Epithelial cell of proximal tubule (primary cell): ENCODE data around the gene RALGPS2. TPM values are rescaled to one million over a fixed set of nuclear protein-coding genes. Genes with fewer than 3 reads are reported as not detected.

Experiments used
- DNase-seq: peaks from one replicate; pipeline ENCODE4 v3.0.0-alpha.2; 2011; ENCODE audit warnings: low read depth
- H3K4me3 ChIP-seq: 2 replicates; pipeline ENCODE4 v1.5.1; 2011; ENCODE audit warnings: low read depth, mild to moderate bottlenecking, low read length
- CTCF ChIP-seq: conservative IDR thresholded peaks from 2 replicates; pipeline ENCODE4 v1.5.1; 2012; ENCODE audit warnings: low read depth, mild to moderate bottlenecking, low read length
- total RNA-seq: library from RNA; depleted of rRNA; stranded (reverse); fragments of >200 nt; gene quantifications from 2 replicates; pipeline ENCODE4 v1.2.3, GENCODE V29; 2015

The RALGPS2 gene
- total RNA-seq, 1 donor from 2014 or later, result 15.0 TPM

- H3K4me3 ChIP-seq, result no peak overlapping the region
- DNase-seq, result no peak
- no peak for TF ChIP-seq CTCF
Observed at GRCh38 chr1:178869119-178869697, 144.2 kb downstream of the RALGPS2 start.

- no peak for DNase-seq
- no peak for TF ChIP-seq CTCF
- H3K4me3 ChIP-seq, result no peak overlapping the region
Observed at GRCh38 chr1:178870221-178870620, 145.2 kb downstream of the RALGPS2 start.

GRCh38 chr1:178870944-178871343 is 145.9 kb downstream of the RALGPS2 start, which contains the start of gene ANGPTL1:
TSS of gene ANGPTL1 (minus strand) at chr1:178871077. CDS start at chr1:178865776, 5,301 bp downstream.
- H3K4me3 ChIP-seq, result no peak within 1 kb of the TSS
- DNase-seq, result no peak
- no peak for TF ChIP-seq CTCF

- DNase-seq, result no peak
- no peak overlapping the region for H3K4me3 ChIP-seq
- TF ChIP-seq CTCF, result no peak
Observed at GRCh38 chr1:178871551-178872320, 146.7 kb downstream of the RALGPS2 start.

GRCh38 chr1:178874966-178875365 is 149.9 kb downstream of the RALGPS2 start:
- TF ChIP-seq CTCF, result no peak
- H3K4me3 ChIP-seq, result no peak overlapping the region
- DNase-seq, result no peak

- no peak for DNase-seq
- TF ChIP-seq CTCF, result no peak
Observed at GRCh38 chr1:178875936-178876335, 150.9 kb downstream of the RALGPS2 start.

More at GRCh38 chr1:178875936-178876335, 150.9 kb downstream of the RALGPS2 start:
- H3K4me3 ChIP-seq, result no peak overlapping the region
